Measurements from ENCODE around the gene PDYN. TPM values are rescaled to one million over a fixed set of nuclear protein-coding genes. Genes with fewer than 3 reads are reported as not detected.

The PDYN gene
- total RNA-seq, 4 donors from 2014 or later: not detected

- TF ChIP-seq POLR2AphosphoS5 (IDR thresholded peaks at IDR 0.05) (no peak), CTCF (IDR thresholded peaks at IDR 0.05) (no peak), POLR2A (IDR thresholded peaks at IDR 0.05) (no peak), EP300 (IDR thresholded peaks at IDR 0.05) (no peak)
- H3K36me3 ChIP-seq: peaks cover 0 to 28% of the 10 kb centered on the region in 2 donors
- WGBS, 2 donors (ENCODE audit: low coverage in 1 of 2): 30% methylated on average over 2 of the region's 8 CpGs; no CpG with 5 or more reads in 1 of the 2 donors
- ATAC-seq: no peak
- peaks cover 10% of the 10 kb centered on the region for H3K27me3 ChIP-seq
- no peak overlapping the region for H3K4me3 ChIP-seq
- H3K4me1 ChIP-seq: peaks cover 0 to 29% (median 15%) of the 10 kb centered on the region in 3 donors
- no peak overlapping the region for H3K27ac ChIP-seq
- H3K9me3 ChIP-seq: no peaks in the 10 kb centered on the region
These were observed 52.6 kb downstream of the PDYN start for GRCh38 chr20:1941226-1941625.

GRCh38 chr20:1940581-1940980, 53.3 kb downstream of the PDYN start:
- 75 to 85% methylated on average over 3 to 4 of the region's 5 CpGs for WGBS, 2 donors (ENCODE audit: low coverage in 1 of 2)
- H3K9me3 ChIP-seq: no peaks in the 10 kb centered on the region

GRCh38 chr20:1939270-1939595, 54.6 kb downstream of the PDYN start:
- H3K4me1 ChIP-seq: peaks cover 0 to 26% (median 16%) of the 10 kb centered on the region in 3 donors
- no peaks in the 10 kb centered on the region for H3K9me3 ChIP-seq
- no peak for ATAC-seq
- H3K27me3 ChIP-seq: no peaks in the 10 kb centered on the region
- peaks cover 0 to 45% of the 10 kb centered on the region in 2 donors for H3K36me3 ChIP-seq
- H3K27ac ChIP-seq: no peak overlapping the region
- TF ChIP-seq CTCF (IDR thresholded peaks at IDR 0.05): no peak
- no peak for TF ChIP-seq EP300 (IDR thresholded peaks at IDR 0.05)
- no peak for TF ChIP-seq POLR2A (IDR thresholded peaks at IDR 0.05)
- H3K4me3 ChIP-seq: no peak overlapping the region
- 90% methylated on average over 4 of the region's 4 CpGs; no CpG with 5 or more reads in 1 of the 2 donors for WGBS, 2 donors (ENCODE audit: low coverage in 1 of 2)

More at GRCh38 chr20:1940581-1940980, 53.3 kb downstream of the PDYN start:
- Histone ChIP-seq H3K4me3 (no peak overlapping the region), H3K27ac (no peak overlapping the region), H3K36me3 (peaks cover 0 to 35% of the 10 kb centered on the region in 2 donors), H3K27me3 (peaks cover 6% of the 10 kb centered on the region), H3K4me1 (peaks cover 0 to 26% (median 15%) of the 10 kb centered on the region in 3 donors)
- no peak for ATAC-seq
- TF ChIP-seq CTCF (IDR thresholded peaks at IDR 0.05): no peak
- TF ChIP-seq EP300 (IDR thresholded peaks at IDR 0.05): no peak
- TF ChIP-seq POLR2A (IDR thresholded peaks at IDR 0.05): no peak
- no peak for TF ChIP-seq POLR2AphosphoS5 (IDR thresholded peaks at IDR 0.05)

GRCh38 chr20:1938464-1939269, 55.2 kb downstream of the PDYN start:
- H3K4me1 ChIP-seq: peaks cover 0 to 25% (median 16%) of the 10 kb centered on the region in 3 donors
- WGBS, 2 donors (ENCODE audit: low coverage in 1 of 2): 71 to 93% methylated on average over 2 to 4 of the region's 14 CpGs
- no peaks in the 10 kb centered on the region for H3K27me3 ChIP-seq
- H3K9me3 ChIP-seq: no peaks in the 10 kb centered on the region
- TF ChIP-seq POLR2A (IDR thresholded peaks at IDR 0.05) (no peak), EP300 (IDR thresholded peaks at IDR 0.05) (no peak)
- ATAC-seq: no peak
- peaks cover 0 to 45% of the 10 kb centered on the region in 2 donors for H3K36me3 ChIP-seq
- H3K4me3 ChIP-seq: no peak overlapping the region
- H3K27ac ChIP-seq: no peak overlapping the region

GRCh38 chr20:1937316-1937976, 56.4 kb downstream of the PDYN start:
- Histone ChIP-seq H3K27ac (no peak overlapping the region), H3K4me3 (no peak overlapping the region), H3K36me3 (peaks cover 0 to 45% of the 10 kb centered on the region in 2 donors), H3K4me1 (peaks cover 0 to 31% (median 9%) of the 10 kb centered on the region in 3 donors), H3K27me3 (no peaks in the 10 kb centered on the region), H3K9me3 (no peaks in the 10 kb centered on the region)
- ATAC-seq: no peak
- TF ChIP-seq POLR2AphosphoS5 (IDR thresholded peaks at IDR 0.05) (no peak), CTCF (IDR thresholded peaks at IDR 0.05) (no peak), POLR2A (IDR thresholded peaks at IDR 0.05) (no peak), EP300 (IDR thresholded peaks at IDR 0.05) (no peak)
- 92% methylated on average over 4 of the region's 25 CpGs; no CpG with 5 or more reads in 1 of the 2 donors for WGBS, 2 donors (ENCODE audit: low coverage in 1 of 2)

Data from gastroesophageal sphincter (tissue), 4 donors.